Measurements from ENCODE around the gene MBNL1.

MBNL1 gene

DNA sequence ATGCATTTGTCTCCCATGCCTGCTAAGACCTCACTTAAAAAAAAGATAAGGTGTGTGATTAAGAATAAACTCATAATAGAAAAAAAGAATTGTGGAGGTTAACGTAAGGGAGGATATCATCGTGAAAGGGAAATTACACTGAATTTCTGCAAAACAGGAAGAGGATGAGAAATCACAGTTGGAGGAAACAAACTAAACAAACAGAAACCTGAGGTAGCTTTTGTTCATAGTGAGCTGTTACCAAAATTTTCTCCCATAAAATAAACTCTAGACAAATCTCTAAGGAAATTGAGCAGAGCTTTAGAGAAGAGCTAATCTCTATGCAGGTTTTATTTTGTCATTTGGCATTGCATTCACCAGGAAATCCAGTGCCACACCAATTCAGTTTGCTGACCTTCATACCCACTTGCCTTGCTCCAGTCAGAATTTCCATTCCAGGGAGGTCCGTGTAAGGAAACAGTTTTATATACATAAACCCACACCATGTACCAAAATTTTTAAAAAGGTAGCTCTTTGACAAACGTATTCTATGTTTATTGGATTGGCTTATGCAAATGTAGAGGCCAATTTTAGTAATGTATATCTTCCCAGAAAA lies 231.2 kb downstream of the MBNL1 start:
- DNase-seq, result no peak

DNA sequence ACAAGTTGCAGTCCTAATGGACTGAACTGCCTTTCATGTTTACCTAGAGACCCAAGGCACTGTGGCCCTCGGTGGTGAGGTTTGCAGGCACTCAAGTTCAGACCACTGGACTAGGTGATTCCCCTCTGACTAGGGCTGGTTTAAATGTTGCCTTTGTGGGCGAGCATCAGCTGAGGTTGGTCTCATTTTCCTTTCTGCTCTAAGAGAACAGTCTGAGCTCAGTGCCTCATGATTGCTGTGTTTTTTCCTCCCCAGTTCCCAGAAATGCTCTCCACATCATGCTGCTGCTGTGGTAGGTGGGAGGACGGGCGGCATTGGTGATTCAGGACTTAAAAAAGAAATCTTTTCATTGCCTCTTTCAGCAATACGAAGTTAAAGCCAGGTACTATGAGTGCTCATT lies 237.2 kb downstream of the MBNL1 start:
- no peak for DNase-seq

DNA sequence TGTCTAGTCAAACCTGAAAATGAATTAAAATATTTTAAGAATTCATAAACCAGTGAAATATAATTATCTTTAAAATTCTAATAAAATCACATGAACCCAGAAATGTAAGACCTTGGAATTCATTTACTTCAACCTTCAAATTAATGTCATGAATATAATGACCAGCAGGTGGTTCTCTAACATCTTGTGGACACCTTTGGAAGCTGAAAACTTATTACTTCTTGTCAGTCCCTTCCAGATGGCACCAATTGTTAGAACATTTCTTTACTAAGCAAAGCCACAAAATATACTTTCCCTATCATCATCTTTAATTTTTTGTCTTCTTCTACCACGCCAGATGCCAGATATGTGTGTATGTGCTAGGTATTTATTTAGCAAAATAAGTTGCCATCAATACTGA lies 240.0 kb downstream of the MBNL1 start:
- DNase-seq, result peak; percentile 77

- no peak for DNase-seq
Measured at GRCh38 chr3:152511904-152512303, 243.2 kb downstream of the MBNL1 start.

GRCh38 chr3:152513301-152513960 lies 244.7 kb downstream of the MBNL1 start:
- DNase-seq, result no peak

Data from hematopoietic multipotent progenitor cell treated with erythropoietin and hydrocortisone succinate and interleukin-3 and kit ligand, for 6 days (in vitro differentiated cells).